Tibial nerve (tissue), 4 donors: ENCODE results near the gene NR2F6. TPM values are rescaled to one million over a fixed set of nuclear protein-coding genes. Genes with fewer than 3 reads are reported as not detected.

ENCODE experiments used
- DNase-seq, 2 donors: peaks; one replicate each; pipeline ENCODE4 v3.0.0-alpha.2; 2019; ENCODE audit warnings: low spot score in 2 of 2
- H3K27ac ChIP-seq, 4 donors: fragments of 200-600 bp; sonication (generic) in 3 of 4; one replicate each; pipeline ENCODE4 v1.5.1; 2017 to 2019; ENCODE audit warnings: mild to moderate bottlenecking in 1 of 4
- H3K27me3 ChIP-seq, 2 donors: fragments of 200-600 bp; sonication (generic) in 1 of 2; one replicate each; pipeline versions ENCODE4 v1.5.1 to v1.6.0; 2017 to 2019
- H3K36me3 ChIP-seq, 3 donors: fragments of 200-600 bp; sonication (generic); one replicate each; pipeline ENCODE4 v1.5.1; 2018 to 2019
- H3K4me1 ChIP-seq, 4 donors: fragments of 200-600 bp; sonication (generic) in 3 of 4; one replicate each; pipeline ENCODE4 v1.5.1; 2017 to 2019
- H3K4me3 ChIP-seq, 4 donors: fragments of 200-600 bp; sonication (generic) in 3 of 4; one replicate each; pipeline ENCODE4 v1.5.1; 2017 to 2019; ENCODE audit warnings: mild to moderate bottlenecking in 1 of 4, moderate library complexity in 1 of 4
- H3K9me3 ChIP-seq, 4 donors: fragments of 200-600 bp; sonication (generic) in 3 of 4; one replicate each; pipeline ENCODE4 v1.5.1; 2017 to 2019
- CTCF ChIP-seq, 5 experiments: fragments of 200-600 bp in 3 of 5; fragments of 450-650 bp in 2 of 5; sonication (generic) in 3 of 5; IDR thresholded peaks; one replicate each; pipeline ENCODE4 v1.5.1; 2016 to 2019; ENCODE audit warnings: antibody characterized with exemption in 5 of 5, mild to moderate bottlenecking in 3 of 5, moderate library complexity in 2 of 5
- EP300 ChIP-seq, 2 donors: sonication (generic); formaldehyde crosslinking; IDR thresholded peaks; one replicate each; pipeline ENCODE4 v1.6.1; 2017; ENCODE audit warnings: antibody characterized with exemption in 2 of 2, mild to moderate bottlenecking in 1 of 2
- POLR2A ChIP-seq, 2 donors: fragments of 450-650 bp; IDR thresholded peaks; one replicate each; pipeline ENCODE4 v1.6.1; 2017; ENCODE audit warnings: antibody characterized with exemption in 2 of 2, mild to moderate bottlenecking in 2 of 2, moderate library complexity in 2 of 2
- WGBS, 2 donors: methylation state at CpG; one replicate each; pipeline ENCODE4 v1.1.5; 2018; 5-methylcytosine and 5-hydroxymethylcytosine counted together
- total RNA-seq, 4 donors: library from RNA; depleted of rRNA; stranded (reverse); fragments of >200 nt; gene quantifications; one replicate each; pipeline ENCODE4 v1.1.0, GENCODE V29; 2016

NR2F6 gene
- total RNA-seq, 4 donors from 2014 or later = 30.0 to 46.0 (median 39.5) TPM

GRCh38 chr19:17289489-17289888 lies 43.8 kb upstream of the NR2F6 start:
- no peak for DNase-seq
- H3K36me3 ChIP-seq = peaks cover 0 to 20% (median 0%) of the 10 kb centered on the region in 3 donors
- H3K27ac ChIP-seq = no peak overlapping the region
- H3K9me3 ChIP-seq = no peaks in the 10 kb centered on the region
- no peaks in the 10 kb centered on the region for H3K27me3 ChIP-seq
- TF ChIP-seq POLR2A (IDR thresholded peaks at IDR 0.05) (no peak), EP300 (IDR thresholded peaks at IDR 0.05) (no peak), CTCF (IDR thresholded peaks at IDR 0.05) (no peak)
- peaks cover 0 to 22% (median 7%) of the 10 kb centered on the region in 4 donors for H3K4me1 ChIP-seq
- 13 to 15% methylated on average over 18 to 22 of the region's 22 CpGs for WGBS, 2 donors
- no peak overlapping the region for H3K4me3 ChIP-seq

DNA sequence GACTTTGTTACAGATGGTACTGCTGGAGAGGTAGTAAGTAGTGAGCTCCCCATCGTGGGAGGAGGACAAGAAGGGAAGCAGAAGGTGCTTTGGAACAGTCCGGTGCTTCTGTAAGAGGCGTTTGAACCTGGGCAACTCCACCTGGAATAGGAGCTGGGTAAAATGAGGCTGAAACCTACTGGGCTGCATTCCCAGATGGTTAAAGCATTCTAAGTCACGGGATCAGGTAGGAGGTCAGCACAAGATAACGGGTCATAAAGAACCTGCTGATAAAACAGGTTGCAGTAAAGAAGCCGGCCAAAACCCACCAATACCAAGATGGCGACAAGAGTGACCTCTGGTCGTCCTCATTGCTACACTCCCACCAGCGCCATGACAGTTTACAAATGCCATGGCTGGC lies 41.0 kb upstream of the NR2F6 start:
- TF ChIP-seq POLR2A (IDR thresholded peaks at IDR 0.05) = no peak
- no peak for TF ChIP-seq CTCF (IDR thresholded peaks at IDR 0.05)
- no peak for TF ChIP-seq EP300 (IDR thresholded peaks at IDR 0.05)
- Histone ChIP-seq H3K27ac (no peak overlapping the region), H3K4me1 (peaks cover 0 to 19% (median 8%) of the 10 kb centered on the region in 4 donors), H3K4me3 (no peak overlapping the region), H3K36me3 (peaks cover 0 to 20% (median 0%) of the 10 kb centered on the region in 3 donors), H3K27me3 (peaks cover 0 to 17% of the 10 kb centered on the region in 2 donors), H3K9me3 (no peaks in the 10 kb centered on the region)
- WGBS, 2 donors = 87 to 90% methylated on average over 9 of the region's 9 CpGs
- no peak for DNase-seq

GRCh38 chr19:17286263-17286662 lies 40.5 kb upstream of the NR2F6 start:
- Histone ChIP-seq H3K4me3 (no peak overlapping the region), H3K27ac (no peak overlapping the region), H3K4me1 (peaks cover 0 to 24% (median 12%) of the 10 kb centered on the region in 4 donors), H3K36me3 (peaks cover 0 to 20% (median 0%) of the 10 kb centered on the region in 3 donors), H3K9me3 (no peaks in the 10 kb centered on the region), H3K27me3 (peaks cover 0 to 22% of the 10 kb centered on the region in 2 donors)
- no peak for DNase-seq
- WGBS, 2 donors = 89 to 91% methylated on average over 8 to 11 of the region's 11 CpGs
- TF ChIP-seq CTCF (IDR thresholded peaks at IDR 0.05) (no peak), EP300 (IDR thresholded peaks at IDR 0.05) (no peak), POLR2A (IDR thresholded peaks at IDR 0.05) (no peak)

DNA sequence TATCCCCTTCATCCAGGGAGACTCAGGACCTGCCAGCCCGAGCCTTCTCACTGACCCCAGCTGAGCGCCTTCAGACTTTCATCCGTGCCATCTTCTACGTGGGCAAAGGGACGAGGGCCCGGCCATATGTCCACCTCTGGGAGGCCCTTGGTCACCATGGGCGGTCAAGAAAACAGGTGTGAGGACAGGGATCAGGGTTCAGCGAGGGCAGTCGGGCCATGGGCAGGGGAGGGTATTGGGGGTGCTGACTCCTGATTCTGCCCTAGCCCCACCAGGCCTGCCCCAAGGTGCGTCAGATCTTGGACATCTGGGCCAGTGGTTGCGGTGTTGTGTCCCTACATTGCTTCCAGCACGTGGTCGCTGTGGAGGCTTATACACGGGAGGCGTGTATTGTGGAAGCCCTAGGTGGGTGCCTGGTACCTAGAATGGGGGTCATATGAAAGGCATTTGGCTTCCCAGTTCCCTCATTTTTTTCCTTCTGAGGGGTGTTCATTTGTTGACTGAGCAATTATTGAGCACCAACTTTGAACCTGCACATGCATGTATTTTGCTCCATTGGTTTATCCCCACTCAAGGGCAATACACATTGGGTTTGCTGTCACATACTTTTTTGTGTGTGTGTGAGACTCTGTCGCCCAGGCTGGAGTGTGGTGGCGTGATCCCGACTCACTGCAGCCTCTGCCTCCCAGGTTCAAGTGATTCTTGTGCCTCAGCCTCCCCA lies 39.9 kb upstream of the NR2F6 start:
- no peak for DNase-seq
- Histone ChIP-seq H3K4me1 (peaks cover 0 to 24% (median 12%) of the 10 kb centered on the region in 4 donors), H3K9me3 (no peaks in the 10 kb centered on the region), H3K27me3 (peaks cover 0 to 25% of the 10 kb centered on the region in 2 donors), H3K36me3 (peaks cover 0 to 20% (median 0%) of the 10 kb centered on the region in 3 donors), H3K27ac (no peak overlapping the region), H3K4me3 (no peak overlapping the region)
- TF ChIP-seq EP300 (IDR thresholded peaks at IDR 0.05) = no peak
- no peak for TF ChIP-seq CTCF (IDR thresholded peaks at IDR 0.05)
- no peak for TF ChIP-seq POLR2A (IDR thresholded peaks at IDR 0.05)
- WGBS, 2 donors = 88 to 92% methylated on average over 16 of the region's 18 CpGs

DNA sequence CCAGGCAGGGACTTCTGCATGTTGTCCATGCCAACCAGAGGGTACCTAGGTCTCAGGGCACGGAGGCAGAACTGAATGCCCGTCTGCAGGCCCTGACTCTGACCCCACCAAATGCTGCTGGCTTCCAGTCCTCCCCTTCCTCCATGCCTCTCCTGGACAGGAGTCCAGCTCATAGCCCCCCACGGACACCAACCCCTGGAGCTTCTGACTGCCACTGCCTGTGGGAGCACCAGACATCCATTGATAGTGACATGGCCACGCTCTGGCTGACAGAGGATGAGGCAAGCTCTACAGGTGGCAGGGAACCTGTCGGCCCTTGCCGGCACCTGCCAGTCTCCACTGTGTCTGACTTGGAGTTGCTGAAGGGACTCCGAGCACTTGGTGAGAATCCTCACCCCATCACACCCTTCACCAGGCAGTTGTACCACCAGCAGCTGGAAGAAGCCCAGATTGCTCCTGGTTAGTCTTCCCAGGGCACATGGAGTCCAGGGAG lies 37.8 kb upstream of the NR2F6 start:
- peaks cover 0 to 25% of the 10 kb centered on the region in 2 donors for H3K27me3 ChIP-seq
- 86 to 94% methylated on average over 3 to 4 of the region's 7 CpGs for WGBS, 2 donors
- H3K36me3 ChIP-seq = peaks cover 0 to 26% (median 0%) of the 10 kb centered on the region in 3 donors
- no peaks in the 10 kb centered on the region for H3K9me3 ChIP-seq
- DNase-seq = no peak
- no peak overlapping the region for H3K27ac ChIP-seq
- H3K4me1 ChIP-seq = peaks cover 0 to 19% (median 12%) of the 10 kb centered on the region in 4 donors
- TF ChIP-seq EP300 (IDR thresholded peaks at IDR 0.05) (no peak), POLR2A (IDR thresholded peaks at IDR 0.05) (no peak), CTCF (IDR thresholded peaks at IDR 0.05) (no peak)
- H3K4me3 ChIP-seq = no peak overlapping the region
